SU-DHL-6 (cell line): Measurements from ENCODE around the gene STAG3.

Experiments
- CTCF ChIP-seq: fragments of 200-600 bp; sonication (generic); IDR thresholded peaks from one replicate; pipeline ENCODE4 v1.5.1; 2017; ENCODE audit warnings: antibody characterized with exemption, mild to moderate bottlenecking, low read length, moderate library complexity; ENCODE audit not compliant: insufficient read depth, poor library complexity, severe bottlenecking
- EZH2phosphoT487 ChIP-seq: fragments of 200-600 bp; sonication (generic), shearing (Covaris generic); conservative IDR thresholded peaks from 2 replicates; pipeline ENCODE4 v1.6.1; 2018; ENCODE audit warnings: mild to moderate bottlenecking, antibody characterized with exemption, low read length, moderate library complexity, mixed read lengths

GRCh38 chr7:100208911-100209408 is 31.2 kb downstream of the STAG3 start:
- TF ChIP-seq CTCF (no peak), EZH2phosphoT487 (no peak)
